Mucosa of stomach (tissue), 1 donor: Measurements from ENCODE around the gene PGA5.
"Not testable (repeated sequence)": the region's sequence is repeated elsewhere in the genome, so short reads cannot be mapped to it uniquely, and the experiment has no call there.

Experiments
- H3K27me3 ChIP-seq: one replicate; pipeline ENCODE4 v1.7.0; 2013; ENCODE audit warnings: mild to moderate bottlenecking, low read length; ENCODE audit not compliant: control insufficient read depth, insufficient read depth
- H3K36me3 ChIP-seq: one replicate; pipeline ENCODE4 v1.7.0; 2013; ENCODE audit warnings: low read length; ENCODE audit not compliant: control insufficient read depth, insufficient read depth
- H3K4me1 ChIP-seq: one replicate; pipeline ENCODE4 v1.7.0; 2013; ENCODE audit warnings: mild to moderate bottlenecking, low read length; ENCODE audit not compliant: control insufficient read depth, insufficient read depth
- H3K4me3 ChIP-seq: one replicate; pipeline ENCODE4 v1.7.0; 2013; ENCODE audit warnings: low read length
- H3K9ac ChIP-seq: one replicate; pipeline ENCODE4 v1.7.0; 2013; ENCODE audit warnings: mild to moderate bottlenecking, low read length, moderate library complexity
- H3K9me3 ChIP-seq: one replicate; pipeline ENCODE4 v1.7.0; 2013; ENCODE audit warnings: mild to moderate bottlenecking, low read length, moderate library complexity; ENCODE audit not compliant: control insufficient read depth
- donor health status: Pancreatic carcinoma.

PGA5 gene

GRCh38 chr11:61240875-61241274 lies at the start of gene PGA5:
TSS of gene PGA5 (plus strand) at chr11:61241175. CDS start at chr11:61241227, 52 bp downstream.
- H3K36me3 ChIP-seq, H3K4me1 ChIP-seq, H3K9ac ChIP-seq, H3K9me3 ChIP-seq, H3K4me3 ChIP-seq, H3K27me3 ChIP-seq: not testable (repeated sequence)

DNA sequence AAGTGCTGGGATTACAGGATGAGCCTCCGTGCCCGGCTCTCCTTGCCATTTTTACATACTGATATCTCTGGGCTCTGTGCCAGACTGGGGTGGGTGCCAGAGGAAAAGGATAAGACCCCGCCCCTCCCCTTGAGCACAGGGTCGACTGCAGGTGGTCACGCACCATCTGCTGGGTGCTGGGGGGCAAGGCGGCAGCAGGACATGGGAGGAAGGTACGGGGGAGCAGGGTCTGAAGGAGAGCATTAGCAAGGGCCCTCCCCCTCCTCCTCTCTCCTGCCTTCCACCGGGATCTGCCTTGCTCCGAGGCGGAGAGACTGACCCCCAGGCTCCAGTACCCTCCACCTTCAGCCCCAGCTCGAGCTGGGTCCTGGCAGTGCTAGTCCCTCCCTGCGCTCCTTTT lies 47.4 kb upstream of the PGA5 start:
- H3K4me1 ChIP-seq = no peaks in the 10 kb centered on the region
- no peaks in the 10 kb centered on the region for H3K9me3 ChIP-seq
- no peak overlapping the region for H3K9ac ChIP-seq
- no peak overlapping the region for H3K4me3 ChIP-seq
- no peaks in the 10 kb centered on the region for H3K36me3 ChIP-seq
- no peaks in the 10 kb centered on the region for H3K27me3 ChIP-seq

- H3K36me3 ChIP-seq = no peaks in the 10 kb centered on the region
- no peak overlapping the region for H3K9ac ChIP-seq
- no peaks in the 10 kb centered on the region for H3K27me3 ChIP-seq
- no peak overlapping the region for H3K4me3 ChIP-seq
- no peaks in the 10 kb centered on the region for H3K9me3 ChIP-seq
- H3K4me1 ChIP-seq = no peaks in the 10 kb centered on the region
These were observed 46.8 kb upstream of the PGA5 start for GRCh38 chr11:61194169-61194671.

DNA sequence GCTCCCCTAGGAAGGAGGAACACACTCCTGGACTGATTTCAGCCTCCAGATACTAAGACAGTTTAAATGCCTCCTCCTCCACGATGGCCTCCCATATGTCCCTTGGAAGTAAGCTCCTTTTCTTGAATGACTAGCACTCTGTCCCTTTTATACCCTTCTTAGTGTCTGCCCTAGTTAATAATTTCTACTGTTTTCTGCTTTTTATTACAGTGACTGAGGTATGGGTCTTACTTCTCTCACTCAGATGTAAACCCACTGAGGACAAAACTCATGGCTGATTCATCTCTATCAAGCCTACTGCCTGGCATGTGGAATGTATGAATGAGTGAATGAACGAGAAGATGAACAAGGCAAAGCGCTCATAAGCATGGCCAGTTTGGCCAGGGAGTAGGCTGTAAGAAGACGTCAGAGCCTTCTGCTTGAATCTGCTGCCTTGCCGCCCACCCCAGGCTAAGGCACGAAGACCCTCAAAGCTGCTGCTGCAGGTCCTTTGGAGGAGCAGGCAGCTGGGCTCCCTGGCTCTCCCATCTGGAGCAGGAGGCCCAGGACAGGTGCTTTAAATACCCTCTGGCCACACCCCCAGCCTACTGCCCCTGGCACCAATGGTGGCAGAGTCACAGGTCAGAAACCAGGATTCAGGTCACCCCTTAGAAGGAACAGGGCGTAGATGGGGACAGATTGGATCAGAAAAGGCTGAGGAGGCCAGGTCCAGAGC lies 45.8 kb upstream of the PGA5 start:
- H3K4me3 ChIP-seq = no peak overlapping the region
- no peaks in the 10 kb centered on the region for H3K36me3 ChIP-seq
- H3K4me1 ChIP-seq = no peaks in the 10 kb centered on the region
- H3K9ac ChIP-seq = no peak overlapping the region
- H3K9me3 ChIP-seq = no peaks in the 10 kb centered on the region
- H3K27me3 ChIP-seq = no peaks in the 10 kb centered on the region

DNA sequence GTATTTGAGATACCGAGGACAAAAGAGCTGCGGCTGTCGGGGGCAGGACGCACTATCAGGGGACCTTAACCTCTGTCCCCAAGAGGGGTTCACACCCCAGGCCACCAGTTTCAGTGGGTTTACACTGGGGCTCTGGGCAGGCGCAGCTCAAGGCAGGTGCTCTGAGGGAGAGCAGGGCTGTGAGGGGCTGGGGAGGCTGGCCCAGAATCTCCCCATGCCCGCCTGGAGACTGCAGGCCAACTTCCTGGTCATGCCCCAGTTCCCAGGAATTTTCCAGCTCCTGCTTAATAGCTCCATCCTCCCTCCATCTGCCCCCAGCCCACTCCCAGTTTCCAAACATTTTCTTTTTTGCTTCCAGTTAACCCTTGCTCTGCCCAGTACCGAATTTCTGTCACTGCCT lies 45.3 kb upstream of the PGA5 start:
- Histone ChIP-seq H3K27me3 (no peaks in the 10 kb centered on the region), H3K9ac (no peak overlapping the region), H3K4me3 (no peak overlapping the region), H3K36me3 (no peaks in the 10 kb centered on the region), H3K4me1 (no peaks in the 10 kb centered on the region), H3K9me3 (no peaks in the 10 kb centered on the region)

DNA sequence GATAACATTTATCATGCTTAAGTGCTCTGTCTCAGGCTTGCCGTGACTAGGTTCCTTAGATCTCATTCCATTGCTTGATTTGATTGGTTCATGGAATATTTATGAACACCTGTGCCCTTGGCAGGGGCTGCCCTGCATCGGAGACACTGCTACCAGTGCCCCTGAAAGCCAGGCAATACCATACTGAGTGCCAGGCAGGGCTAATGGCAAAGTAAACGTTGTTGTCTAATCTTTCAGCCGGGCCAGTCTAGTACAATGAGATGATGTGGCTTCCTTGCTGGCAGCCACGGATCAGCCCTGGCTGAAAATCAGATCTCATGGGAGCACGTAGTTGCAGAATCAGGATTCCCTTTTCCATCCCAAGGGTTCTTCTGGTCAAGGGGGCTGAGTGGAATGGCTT lies 42.6 kb upstream of the PGA5 start:
- Histone ChIP-seq H3K4me3 (no peak overlapping the region), H3K36me3 (no peaks in the 10 kb centered on the region), H3K27me3 (no peaks in the 10 kb centered on the region), H3K9me3 (no peaks in the 10 kb centered on the region), H3K4me1 (no peaks in the 10 kb centered on the region), H3K9ac (no peak overlapping the region)

GRCh38 chr11:61198948-61199523 lies 41.9 kb upstream of the PGA5 start:
- Histone ChIP-seq H3K4me1 (no peaks in the 10 kb centered on the region), H3K4me3 (no peak overlapping the region), H3K9me3 (no peaks in the 10 kb centered on the region), H3K36me3 (no peaks in the 10 kb centered on the region), H3K9ac (no peak overlapping the region), H3K27me3 (no peaks in the 10 kb centered on the region)

DNA sequence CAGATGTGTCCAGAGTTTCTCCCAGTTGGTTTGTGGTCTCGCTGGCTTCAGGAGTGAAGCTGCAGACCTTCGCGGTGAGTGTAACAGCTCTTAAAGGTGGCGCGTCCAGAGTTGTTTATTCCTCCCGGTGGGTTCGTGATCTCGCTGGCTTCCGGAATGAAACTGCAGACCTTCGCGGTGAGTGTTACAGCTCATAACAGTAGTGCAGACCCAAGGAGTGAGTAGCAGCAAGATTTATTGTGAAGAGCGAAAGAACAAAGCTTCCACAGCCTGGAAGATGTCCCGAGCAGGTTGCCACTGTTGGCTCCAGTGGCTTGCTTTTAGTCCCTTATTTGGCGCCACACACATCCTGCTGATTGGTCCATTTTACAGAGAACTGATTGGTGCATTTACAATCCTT lies 39.5 kb upstream of the PGA5 start:
- H3K9me3 ChIP-seq = no peaks in the 10 kb centered on the region

GRCh38 chr11:61202950-61203746 lies 37.8 kb upstream of the PGA5 start, which contains the start of gene PGA3:
TSS of gene PGA3 (plus strand) at chr11:61203515. CDS start at chr11:61203565, 50 bp downstream.
- not testable (repeated sequence) for H3K9me3 ChIP-seq, H3K27me3 ChIP-seq, H3K4me3 ChIP-seq, H3K36me3 ChIP-seq, H3K9ac ChIP-seq, H3K4me1 ChIP-seq

More for the DNA sequence above, 39.5 kb upstream of the PGA5 start:
- no peaks in the 10 kb centered on the region for H3K27me3 ChIP-seq
- H3K9ac ChIP-seq = no peak overlapping the region
- no peak overlapping the region for H3K4me3 ChIP-seq
- H3K36me3 ChIP-seq = no peaks in the 10 kb centered on the region
- no peaks in the 10 kb centered on the region for H3K4me1 ChIP-seq

- not testable (repeated sequence) for H3K9ac ChIP-seq, H3K4me1 ChIP-seq, H3K9me3 ChIP-seq, H3K27me3 ChIP-seq, H3K36me3 ChIP-seq, H3K4me3 ChIP-seq
These were observed 37.1 kb upstream of the PGA5 start for GRCh38 chr11:61203873-61204272.

DNA sequence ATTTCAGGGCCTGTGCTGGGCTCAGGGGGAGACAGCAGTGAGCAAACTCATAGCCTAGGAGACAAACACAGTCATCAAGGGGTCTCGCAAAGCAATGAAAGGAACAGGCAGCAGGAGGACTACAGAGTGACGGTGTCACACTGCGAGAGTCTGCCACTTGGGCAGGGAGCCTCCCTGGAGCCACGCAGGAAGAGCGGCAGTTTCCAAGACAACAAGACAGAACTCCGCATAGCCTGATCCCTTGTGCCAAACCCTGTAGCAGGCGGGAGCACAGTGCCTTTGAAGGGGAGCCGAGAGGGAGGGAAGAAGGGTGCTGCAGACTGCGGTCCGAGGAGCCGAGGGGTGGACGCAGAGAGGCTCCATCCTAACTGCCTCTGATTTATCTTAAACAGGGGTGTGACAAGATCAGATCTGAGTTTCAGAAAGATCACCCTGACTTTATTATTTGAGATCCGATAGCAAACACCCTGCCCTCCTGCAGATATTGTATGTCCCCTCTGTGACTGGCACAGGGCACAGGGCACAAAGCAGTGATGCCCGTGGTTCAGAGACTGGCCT lies 36.4 kb upstream of the PGA5 start:
- H3K27me3 ChIP-seq, H3K36me3 ChIP-seq, H3K4me3 ChIP-seq, H3K9me3 ChIP-seq, H3K9ac ChIP-seq, H3K4me1 ChIP-seq: not testable (repeated sequence)
